SK-N-SH treated with all-trans-retinoic acid at 6 μM for 48 hours (cell line): Measurements from ENCODE around the gene DRAXIN.

Experiments used
- ATAC-seq: fragments of 200-7000 bp; cut with Tn5 transposase; 3 replicates; pipeline ENCODE4 v1.9.1; 2020; ENCODE audit warnings: mild to moderate bottlenecking, moderate library complexity
- ARNTL ChIP-seq: fragments of 450-650 bp; formaldehyde crosslinking; IDR thresholded peaks from 2 replicates; pipeline ENCODE4 v1.5.0; 2020; ENCODE audit warnings: low read depth, mild to moderate bottlenecking, moderate library complexity, borderline replicate concordance
- BACH2 ChIP-seq: fragments of 250-450 bp; sonication (Bioruptor Pico); IDR thresholded peaks from 2 replicates; pipeline ENCODE4 v1.9.0; 2021; ENCODE audit warnings: mild to moderate bottlenecking, borderline replicate concordance
- CSDC2 ChIP-seq: fragments of 250-450 bp; sonication (Bioruptor Pico); IDR thresholded peaks from 2 replicates; pipeline ENCODE4 v1.5.0; 2020; ENCODE audit warnings: mild to moderate bottlenecking, moderate library complexity
- ESRRG ChIP-seq: fragments of 250-450 bp; sonication (Bioruptor Pico); IDR thresholded peaks from 2 replicates; pipeline ENCODE4 v1.6.1; 2021; ENCODE audit warnings: mild to moderate bottlenecking
- GLIS3 ChIP-seq: fragments of 250-450 bp; sonication (Bioruptor Pico); IDR thresholded peaks from 2 replicates; pipeline ENCODE4 v1.5.0; 2020; ENCODE audit warnings: mild to moderate bottlenecking, moderate library complexity
- OSR1 ChIP-seq: fragments of 250-450 bp; sonication (Bioruptor Pico); IDR thresholded peaks from 2 replicates; pipeline ENCODE4 v1.8.0; 2022; ENCODE audit warnings: moderate library complexity, mild to moderate bottlenecking, inconsistent platforms
- PPARA ChIP-seq: fragments of 250-450 bp; sonication (Bioruptor Pico); IDR thresholded peaks from 2 replicates; pipeline ENCODE4 v1.5.0; 2020; ENCODE audit warnings: mild to moderate bottlenecking, borderline replicate concordance
- RARB ChIP-seq: fragments of 250-450 bp; sonication (Bioruptor Pico); IDR thresholded peaks from 2 replicates; pipeline ENCODE4 v1.8.0; 2021; ENCODE audit warnings: mild to moderate bottlenecking, moderate library complexity
- SNAI2 ChIP-seq: fragments of 250-450 bp; sonication (Bioruptor Pico); IDR thresholded peaks from 2 replicates; pipeline ENCODE4 v1.5.0; 2020; ENCODE audit warnings: mild to moderate bottlenecking, moderate library complexity
- TCF4 ChIP-seq: fragments of 250-450 bp; sonication (Bioruptor Pico); IDR thresholded peaks from 2 replicates; pipeline ENCODE4 v1.8.0; 2021; ENCODE audit warnings: mild to moderate bottlenecking, moderate library complexity, borderline replicate concordance
- TOX ChIP-seq: fragments of 250-450 bp; sonication (Bioruptor Pico); IDR thresholded peaks from 2 replicates; pipeline ENCODE4 v1.8.0; 2021; ENCODE audit warnings: mild to moderate bottlenecking, moderate library complexity, borderline replicate concordance
- ZC3H10 ChIP-seq: fragments of 250-450 bp; sonication (Bioruptor Pico); IDR thresholded peaks from 2 replicates; pipeline ENCODE4 v1.5.1; 2021; ENCODE audit warnings: mild to moderate bottlenecking, moderate library complexity
- ZFP3 ChIP-seq: fragments of 250-450 bp; sonication (Bioruptor Pico); IDR thresholded peaks from 2 replicates; pipeline ENCODE4 v1.5.0; 2020; ENCODE audit warnings: mild to moderate bottlenecking, moderate library complexity
- ZFP30 ChIP-seq: fragments of 450-650 bp; formaldehyde crosslinking; IDR thresholded peaks from 2 replicates; pipeline ENCODE4 v1.5.0; 2022; ENCODE audit warnings: mild to moderate bottlenecking, moderate library complexity
- ZNF565 ChIP-seq: fragments of 450-650 bp; formaldehyde crosslinking; conservative IDR thresholded peaks from 2 replicates; pipeline ENCODE4 v1.5.0; 2020; ENCODE audit warnings: low read depth, mild to moderate bottlenecking, moderate library complexity
- ZNF70 ChIP-seq: fragments of 450-650 bp; formaldehyde crosslinking; IDR thresholded peaks from 2 replicates; pipeline ENCODE4 v1.5.0; 2020; ENCODE audit warnings: mild to moderate bottlenecking, moderate library complexity
- ZNF8 ChIP-seq: fragments of 450-650 bp; formaldehyde crosslinking; IDR thresholded peaks from 2 replicates; pipeline ENCODE4 v1.5.0; 2020; ENCODE audit warnings: mild to moderate bottlenecking, moderate library complexity
- TF ChIP-seq, protein P1 (sequence below): fragments of 250-450 bp; sonication (Bioruptor Pico); IDR thresholded peaks from 2 replicates; pipeline ENCODE4 v1.5.0; 2020; ENCODE audit warnings: mild to moderate bottlenecking, moderate library complexity
- TF ChIP-seq, protein P2 (sequence below): fragments of 250-450 bp; sonication (Bioruptor Pico); IDR thresholded peaks from 2 replicates; pipeline ENCODE4 v1.8.0; 2020; ENCODE audit warnings: mild to moderate bottlenecking, moderate library complexity, borderline replicate concordance
- TF ChIP-seq, protein P3 (sequence below): fragments of 250-450 bp; sonication (Bioruptor Pico); IDR thresholded peaks from 2 replicates; pipeline ENCODE4 v1.8.0; 2021; ENCODE audit warnings: low read depth, mild to moderate bottlenecking, moderate library complexity, borderline replicate concordance
- TF ChIP-seq, protein P4 (sequence below): fragments of 250-450 bp; sonication (Bioruptor Pico); IDR thresholded peaks from 2 replicates; pipeline ENCODE4 v1.5.1; 2020; ENCODE audit warnings: low read depth, mild to moderate bottlenecking, moderate library complexity

The DRAXIN gene

DNA sequence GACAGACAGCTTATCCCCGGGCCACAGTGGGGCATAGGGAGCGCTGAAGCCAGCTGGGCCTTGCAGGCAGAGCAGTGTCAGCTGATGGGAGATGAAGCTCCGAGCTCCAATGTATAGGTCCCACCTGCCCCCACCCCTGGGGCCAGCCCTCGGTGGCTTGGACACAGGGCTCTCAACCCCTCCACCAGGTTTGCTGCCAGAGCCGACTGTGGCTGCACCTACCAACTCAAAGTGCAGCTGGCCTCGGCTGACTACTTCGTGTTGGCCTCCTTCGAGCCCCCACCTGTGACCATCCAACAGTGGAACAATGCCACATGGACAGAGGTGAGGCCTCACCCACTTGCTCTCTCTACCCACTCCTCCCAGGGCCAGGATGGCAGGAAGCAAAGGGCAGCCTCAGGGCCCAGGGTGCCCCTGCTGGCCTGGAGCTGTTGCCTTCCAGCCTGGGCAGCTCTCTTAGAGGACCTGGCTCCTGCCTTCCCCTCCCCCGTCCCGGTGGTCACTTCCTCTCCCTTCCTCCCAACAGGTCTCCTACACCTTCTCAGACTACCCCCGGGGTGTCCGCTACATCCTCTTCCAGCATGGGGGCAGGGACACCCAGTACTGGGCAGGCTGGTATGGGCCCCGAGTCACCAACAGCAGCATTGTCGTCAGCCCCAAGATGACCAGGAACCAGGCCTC, 18.3 kb upstream of the DRAXIN start:
- no peak for ATAC-seq
- TF ChIP-seq CSDC2 (CRISPR knock-in tag) (no peak), ZC3H10 (CRISPR knock-in tag) (no peak), BACH2 (CRISPR knock-in tag) (no peak), ZFP3 (CRISPR knock-in tag) (no peak), OSR1 (no peak), PPARA (CRISPR knock-in tag) (no peak), SNAI2 (no peak), ESRRG (CRISPR knock-in tag) (no peak)
- TF ChIP-seq, protein P1, sequence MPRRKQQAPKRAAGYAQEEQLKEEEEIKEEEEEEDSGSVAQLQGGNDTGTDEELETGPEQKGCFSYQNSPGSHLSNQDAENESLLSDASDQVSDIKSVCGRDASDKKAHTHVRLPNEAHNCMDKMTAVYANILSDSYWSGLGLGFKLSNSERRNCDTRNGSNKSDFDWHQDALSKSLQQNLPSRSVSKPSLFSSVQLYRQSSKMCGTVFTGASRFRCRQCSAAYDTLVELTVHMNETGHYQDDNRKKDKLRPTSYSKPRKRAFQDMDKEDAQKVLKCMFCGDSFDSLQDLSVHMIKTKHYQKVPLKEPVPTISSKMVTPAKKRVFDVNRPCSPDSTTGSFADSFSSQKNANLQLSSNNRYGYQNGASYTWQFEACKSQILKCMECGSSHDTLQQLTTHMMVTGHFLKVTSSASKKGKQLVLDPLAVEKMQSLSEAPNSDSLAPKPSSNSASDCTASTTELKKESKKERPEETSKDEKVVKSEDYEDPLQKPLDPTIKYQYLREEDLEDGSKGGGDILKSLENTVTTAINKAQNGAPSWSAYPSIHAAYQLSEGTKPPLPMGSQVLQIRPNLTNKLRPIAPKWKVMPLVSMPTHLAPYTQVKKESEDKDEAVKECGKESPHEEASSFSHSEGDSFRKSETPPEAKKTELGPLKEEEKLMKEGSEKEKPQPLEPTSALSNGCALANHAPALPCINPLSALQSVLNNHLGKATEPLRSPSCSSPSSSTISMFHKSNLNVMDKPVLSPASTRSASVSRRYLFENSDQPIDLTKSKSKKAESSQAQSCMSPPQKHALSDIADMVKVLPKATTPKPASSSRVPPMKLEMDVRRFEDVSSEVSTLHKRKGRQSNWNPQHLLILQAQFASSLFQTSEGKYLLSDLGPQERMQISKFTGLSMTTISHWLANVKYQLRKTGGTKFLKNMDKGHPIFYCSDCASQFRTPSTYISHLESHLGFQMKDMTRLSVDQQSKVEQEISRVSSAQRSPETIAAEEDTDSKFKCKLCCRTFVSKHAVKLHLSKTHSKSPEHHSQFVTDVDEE = no peak
- TF ChIP-seq, protein P2, sequence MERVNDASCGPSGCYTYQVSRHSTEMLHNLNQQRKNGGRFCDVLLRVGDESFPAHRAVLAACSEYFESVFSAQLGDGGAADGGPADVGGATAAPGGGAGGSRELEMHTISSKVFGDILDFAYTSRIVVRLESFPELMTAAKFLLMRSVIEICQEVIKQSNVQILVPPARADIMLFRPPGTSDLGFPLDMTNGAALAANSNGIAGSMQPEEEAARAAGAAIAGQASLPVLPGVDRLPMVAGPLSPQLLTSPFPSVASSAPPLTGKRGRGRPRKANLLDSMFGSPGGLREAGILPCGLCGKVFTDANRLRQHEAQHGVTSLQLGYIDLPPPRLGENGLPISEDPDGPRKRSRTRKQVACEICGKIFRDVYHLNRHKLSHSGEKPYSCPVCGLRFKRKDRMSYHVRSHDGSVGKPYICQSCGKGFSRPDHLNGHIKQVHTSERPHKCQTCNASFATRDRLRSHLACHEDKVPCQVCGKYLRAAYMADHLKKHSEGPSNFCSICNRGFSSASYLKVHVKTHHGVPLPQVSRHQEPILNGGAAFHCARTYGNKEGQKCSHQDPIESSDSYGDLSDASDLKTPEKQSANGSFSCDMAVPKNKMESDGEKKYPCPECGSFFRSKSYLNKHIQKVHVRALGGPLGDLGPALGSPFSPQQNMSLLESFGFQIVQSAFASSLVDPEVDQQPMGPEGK = no peak
- TF ChIP-seq, protein P3, sequence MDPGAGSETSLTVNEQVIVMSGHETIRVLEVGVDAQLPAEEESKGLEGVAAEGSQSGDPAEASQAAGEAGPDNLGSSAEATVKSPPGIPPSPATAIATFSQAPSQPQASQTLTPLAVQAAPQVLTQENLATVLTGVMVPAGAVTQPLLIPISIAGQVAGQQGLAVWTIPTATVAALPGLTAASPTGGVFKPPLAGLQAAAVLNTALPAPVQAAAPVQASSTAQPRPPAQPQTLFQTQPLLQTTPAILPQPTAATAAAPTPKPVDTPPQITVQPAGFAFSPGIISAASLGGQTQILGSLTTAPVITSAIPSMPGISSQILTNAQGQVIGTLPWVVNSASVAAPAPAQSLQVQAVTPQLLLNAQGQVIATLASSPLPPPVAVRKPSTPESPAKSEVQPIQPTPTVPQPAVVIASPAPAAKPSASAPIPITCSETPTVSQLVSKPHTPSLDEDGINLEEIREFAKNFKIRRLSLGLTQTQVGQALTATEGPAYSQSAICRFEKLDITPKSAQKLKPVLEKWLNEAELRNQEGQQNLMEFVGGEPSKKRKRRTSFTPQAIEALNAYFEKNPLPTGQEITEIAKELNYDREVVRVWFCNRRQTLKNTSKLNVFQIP (CRISPR knock-in tag) = no peak
- TF ChIP-seq, protein P4, sequence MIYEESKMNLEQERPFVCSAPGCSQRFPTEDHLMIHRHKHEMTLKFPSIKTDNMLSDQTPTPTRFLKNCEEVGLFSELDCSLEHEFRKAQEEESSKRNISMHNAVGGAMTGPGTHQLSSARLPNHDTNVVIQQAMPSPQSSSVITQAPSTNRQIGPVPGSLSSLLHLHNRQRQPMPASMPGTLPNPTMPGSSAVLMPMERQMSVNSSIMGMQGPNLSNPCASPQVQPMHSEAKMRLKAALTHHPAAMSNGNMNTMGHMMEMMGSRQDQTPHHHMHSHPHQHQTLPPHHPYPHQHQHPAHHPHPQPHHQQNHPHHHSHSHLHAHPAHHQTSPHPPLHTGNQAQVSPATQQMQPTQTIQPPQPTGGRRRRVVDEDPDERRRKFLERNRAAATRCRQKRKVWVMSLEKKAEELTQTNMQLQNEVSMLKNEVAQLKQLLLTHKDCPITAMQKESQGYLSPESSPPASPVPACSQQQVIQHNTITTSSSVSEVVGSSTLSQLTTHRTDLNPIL (CRISPR knock-in tag) = no peak
- TF ChIP-seq, all 23 proteins: peak for 0

DNA sequence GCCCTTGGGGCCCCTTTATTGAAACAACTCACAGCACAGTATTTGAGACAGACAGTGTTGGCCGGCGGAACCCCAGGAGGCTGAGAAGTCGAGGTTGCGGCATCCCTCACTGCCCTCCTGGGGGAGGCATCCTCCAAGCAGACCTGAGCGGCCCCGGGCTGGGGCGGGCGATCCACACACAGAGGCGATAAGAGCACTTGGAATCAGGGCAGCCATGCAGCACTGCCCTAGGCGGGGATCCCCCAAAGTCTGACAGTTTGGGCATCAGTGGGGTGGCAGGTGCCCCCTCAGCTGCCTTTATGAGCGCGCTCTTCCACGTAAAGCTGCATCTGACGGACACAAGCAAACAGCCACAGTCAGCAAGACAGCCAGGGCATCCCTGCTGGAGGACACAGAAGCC, 17.0 kb upstream of the DRAXIN start:
- no peak for ATAC-seq
- no peak for TF ChIP-seq ZFP3 (CRISPR knock-in tag)
- TF ChIP-seq, protein P1 = no peak
- no peak for TF ChIP-seq RARB (CRISPR knock-in tag)
- no peak for TF ChIP-seq CSDC2 (CRISPR knock-in tag)
- TF ChIP-seq, protein P2 = no peak
- TF ChIP-seq OSR1 = no peak
- no peak for TF ChIP-seq ZNF8
- TF ChIP-seq ARNTL (CRISPR knock-in tag) = no peak
- TF ChIP-seq ZNF565 (CRISPR knock-in tag) = no peak
- TF ChIP-seq, protein P4 (CRISPR knock-in tag) = no peak
- no peak for TF ChIP-seq GLIS3 (CRISPR knock-in tag)
- TF ChIP-seq ZC3H10 (CRISPR knock-in tag) = no peak
- TF ChIP-seq PPARA (CRISPR knock-in tag) = no peak
- TF ChIP-seq SNAI2 = no peak
- no peak for TF ChIP-seq ZFP30 (CRISPR knock-in tag)
- no peak for TF ChIP-seq TCF4 (CRISPR knock-in tag)
- TF ChIP-seq, protein P3 (CRISPR knock-in tag) = no peak
- no peak for TF ChIP-seq TOX (CRISPR knock-in tag)
- no peak for TF ChIP-seq ZNF70 (CRISPR knock-in tag)
